Midbrain (tissue), 1 donor: ENCODE measurements around the gene WDR18.

ENCODE experiments used
- DNase-seq: peaks from one replicate; lab custom pipeline; 2025; lab: John Stamatoyannopoulos, UW

Gene WDR18

GRCh38 chr19:984165-984967, at the start of gene WDR18:
Gene WDR18, plus strand, starts transcription at chr19:984345. Its CDS starts 9 bp downstream, at chr19:984354.
- peak; percentile 92 for DNase-seq

- peak; percentile 68 for DNase-seq
Observed at GRCh38 chr19:934865-935479, 49.2 kb upstream of the WDR18 start.

- no peak for DNase-seq
Observed at GRCh38 chr19:936175-936546, 48.0 kb upstream of the WDR18 start.

GRCh38 chr19:937259-937694, 46.9 kb upstream of the WDR18 start:
- no peak for DNase-seq

GRCh38 chr19:938233-938923, 45.8 kb upstream of the WDR18 start:
- DNase-seq: no peak

- DNase-seq: no peak
Observed at GRCh38 chr19:939439-939838, 44.7 kb upstream of the WDR18 start.

- DNase-seq: no peak
Observed at GRCh38 chr19:939922-940321, 44.2 kb upstream of the WDR18 start.

- DNase-seq: peak; percentile 62
Observed at GRCh38 chr19:940591-941291, 43.4 kb upstream of the WDR18 start.

GRCh38 chr19:941292-942132, 42.6 kb upstream of the WDR18 start:
- no peak for DNase-seq

GRCh38 chr19:942133-942645, 42.0 kb upstream of the WDR18 start:
- no peak for DNase-seq

- DNase-seq: no peak
Observed at GRCh38 chr19:943551-944170, 40.5 kb upstream of the WDR18 start.

- no peak for DNase-seq
Observed at GRCh38 chr19:944171-944567, 40.0 kb upstream of the WDR18 start.

GRCh38 chr19:944663-945241, 39.4 kb upstream of the WDR18 start:
- DNase-seq: no peak

GRCh38 chr19:945401-946252, 38.5 kb upstream of the WDR18 start:
- DNase-seq: no peak

GRCh38 chr19:947090-947706, 36.9 kb upstream of the WDR18 start:
- DNase-seq: no peak

- DNase-seq: peak; percentile 13
Observed at GRCh38 chr19:947707-948539, 36.2 kb upstream of the WDR18 start.

GRCh38 chr19:948842-949496, 35.2 kb upstream of the WDR18 start:
- DNase-seq: no peak
